ENCODE measurements around the gene SOCS3. TPM values are rescaled to one million over a fixed set of nuclear protein-coding genes. Genes with fewer than 3 reads are reported as not detected.
A peak's percentile ranks its signal among the peaks of the same experiment; 100 is the strongest.

The SOCS3 gene
- polyA plus RNA-seq, 6 donors from 2014 or later, result 4.7 to 29.1 (median 15.2) TPM

DNA sequence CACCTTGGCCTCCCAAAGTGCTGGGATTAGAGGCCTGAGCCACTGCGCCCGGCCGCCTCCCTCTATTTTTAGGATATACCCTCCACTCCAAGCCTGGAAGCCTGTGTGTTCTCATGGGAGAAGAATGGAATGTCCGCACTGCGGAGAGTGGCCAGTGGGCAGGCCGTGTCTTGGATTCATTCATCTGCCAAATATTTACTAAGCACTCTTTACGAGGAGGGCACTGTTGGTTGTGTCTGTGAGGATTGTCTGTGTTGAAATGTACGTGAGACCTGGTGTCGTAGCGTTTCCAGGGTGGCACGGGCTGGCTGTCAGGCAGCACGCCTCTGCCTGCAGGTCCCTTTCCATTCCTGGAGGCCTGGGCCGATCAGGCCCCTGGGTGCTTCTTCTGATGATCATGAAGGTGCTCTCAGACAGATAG, 37.8 kb upstream of the SOCS3 start:
- Mint-ChIP-seq H3K36me3 (peaks cover 1 to 41% of the 10 kb centered on the region in 2 donors), H3K9me3 (no peaks in the 10 kb centered on the region), H3K27me3 (no peaks in the 10 kb centered on the region), H3K4me1 (peaks cover 8 to 13% (median 13%) of the 10 kb centered on the region in 3 donors), H3K27ac (no peak overlapping the region), H3K4me3 (no peak overlapping the region)
- no peak for ATAC-seq (ENCODE audit: low read depth in 2 of 2)
- DNase-seq, result no peak

DNA sequence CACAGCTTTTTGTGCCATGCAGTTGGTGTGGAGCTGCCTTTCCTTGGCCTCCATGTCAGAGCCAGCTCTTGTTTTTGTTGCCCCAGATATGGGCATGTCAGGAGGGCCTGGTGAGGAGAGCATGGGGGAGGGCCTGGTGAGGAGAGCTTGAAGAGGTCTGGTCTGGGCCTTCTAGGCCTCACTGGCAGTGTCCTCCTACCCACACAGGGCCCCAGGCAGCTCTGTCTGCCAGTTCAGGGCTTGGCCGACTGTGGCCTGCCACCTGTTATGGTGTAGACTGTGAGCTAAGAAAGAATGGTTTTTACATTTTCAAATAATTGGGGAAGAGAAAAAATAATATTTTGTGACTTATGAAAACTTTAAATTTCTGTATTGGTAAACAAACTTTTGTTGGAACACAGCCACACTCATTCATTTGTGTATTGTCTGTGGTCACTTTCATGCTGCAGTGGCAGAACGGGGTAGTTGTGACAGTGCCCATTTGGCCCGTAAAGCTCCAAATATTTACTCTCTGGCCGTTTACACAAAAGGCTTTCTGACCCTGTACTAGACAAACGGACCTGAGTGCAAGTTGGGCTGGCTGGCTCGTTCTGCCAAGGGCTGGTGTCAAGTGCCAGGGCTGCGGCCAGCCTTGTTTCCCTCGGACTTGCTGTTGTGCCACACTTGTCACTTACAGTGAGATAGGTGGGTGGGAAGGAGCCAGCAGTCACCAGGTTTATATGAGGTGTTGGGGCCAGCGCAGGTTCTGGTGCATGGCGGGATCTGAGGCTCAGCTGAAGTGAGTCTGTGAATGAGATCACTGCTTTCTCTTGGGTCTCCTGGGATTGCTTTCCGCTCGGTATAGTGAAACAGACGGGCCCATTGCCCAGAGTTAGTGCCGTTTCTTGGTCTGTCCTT, 36.8 kb upstream of the SOCS3 start:
- no peak for ATAC-seq (ENCODE audit: low read depth in 2 of 2)
- no peak for DNase-seq
- H3K36me3 Mint-ChIP-seq, result peaks cover 0 to 31% of the 10 kb centered on the region in 2 donors
- H3K27me3 Mint-ChIP-seq, result no peaks in the 10 kb centered on the region
- peaks cover 10 to 16% (median 13%) of the 10 kb centered on the region in 3 donors for H3K4me1 Mint-ChIP-seq
- H3K9me3 Mint-ChIP-seq, result no peaks in the 10 kb centered on the region
- H3K4me3 Mint-ChIP-seq, result no peak overlapping the region
- no peak overlapping the region for H3K27ac Mint-ChIP-seq

DNA sequence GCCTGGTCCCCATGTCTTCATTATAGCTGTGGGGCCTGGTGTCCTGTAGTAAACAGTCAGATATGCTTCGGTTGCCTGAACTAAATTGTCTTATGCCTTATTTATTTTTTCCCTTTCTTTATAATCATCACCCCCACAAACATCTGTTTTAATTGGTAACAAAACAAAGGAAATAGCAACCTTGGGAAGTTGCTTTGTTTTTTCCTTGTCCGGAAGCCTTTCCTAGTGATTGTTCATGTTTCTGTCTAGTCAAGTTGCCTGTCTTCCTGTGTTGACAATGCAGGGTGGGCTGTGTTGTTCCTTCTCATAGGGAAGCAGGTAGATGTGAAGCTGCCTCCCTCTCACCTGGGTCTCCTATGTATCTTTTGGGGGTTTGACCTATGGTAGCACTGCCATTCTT, 35.3 kb upstream of the SOCS3 start:
- Mint-ChIP-seq H3K4me1 (peaks cover 6 to 30% (median 18%) of the 10 kb centered on the region in 3 donors), H3K36me3 (peaks cover 0 to 20% of the 10 kb centered on the region in 2 donors), H3K4me3 (peak overlapping the region in 1 of 8 donors; percentile 59), H3K9me3 (no peaks in the 10 kb centered on the region), H3K27me3 (no peaks in the 10 kb centered on the region), H3K27ac (peak overlapping the region in 3 of 6 donors; percentile 43 to 47 (median 44))
- no peak for DNase-seq
- ATAC-seq (ENCODE audit: low read depth in 2 of 2), result no peak

DNA sequence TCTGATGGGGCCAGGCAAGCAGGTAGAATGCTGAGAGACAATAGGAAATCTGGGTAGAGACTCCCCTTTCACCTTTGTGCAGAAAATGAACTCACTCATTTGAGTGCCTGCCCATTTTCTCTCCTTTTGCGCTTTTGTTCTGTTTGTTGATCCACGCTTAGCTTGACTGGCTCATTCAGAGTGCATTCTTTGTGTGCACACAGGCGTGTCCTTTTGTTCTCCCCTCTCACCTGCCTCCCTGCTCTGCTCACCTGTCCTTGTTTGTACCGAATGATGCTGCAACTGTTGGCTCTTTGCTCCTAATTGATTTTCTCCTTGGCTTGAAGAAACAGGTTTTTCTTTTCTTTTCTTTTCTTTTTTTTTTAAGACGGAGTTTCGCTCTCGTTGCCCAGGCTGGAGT, 34.3 kb upstream of the SOCS3 start:
- H3K36me3 Mint-ChIP-seq, result peaks cover 0 to 20% of the 10 kb centered on the region in 2 donors

DNA sequence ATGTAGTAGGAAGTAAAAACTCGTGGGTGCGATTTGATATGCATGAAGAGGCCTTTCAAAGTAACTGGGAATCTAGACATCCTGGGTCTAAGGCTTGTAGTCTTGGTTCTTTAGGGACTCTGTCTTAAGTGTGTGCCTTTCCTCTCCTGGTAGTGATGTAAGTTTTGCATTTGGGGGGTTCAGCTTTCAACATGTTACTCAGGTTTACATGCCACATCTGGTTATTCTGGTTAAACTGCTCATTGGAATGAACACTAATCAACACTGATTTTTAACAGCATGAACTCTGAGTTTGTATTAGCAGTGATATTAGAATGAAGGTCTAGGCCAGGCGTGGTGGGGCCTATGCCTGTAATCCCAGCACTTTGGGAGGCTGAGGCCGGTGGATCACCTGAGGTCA, 33.7 kb upstream of the SOCS3 start:
- no peak overlapping the region for H3K27ac Mint-ChIP-seq
- peaks cover 8 to 40% (median 33%) of the 10 kb centered on the region in 3 donors for H3K4me1 Mint-ChIP-seq
- DNase-seq (no peak), ATAC-seq (ENCODE audit: low read depth in 2 of 2) (no peak)
- no peak overlapping the region for H3K4me3 Mint-ChIP-seq
- peaks cover 0 to 15% of the 10 kb centered on the region in 2 donors for H3K36me3 Mint-ChIP-seq
- H3K9me3 Mint-ChIP-seq, result no peaks in the 10 kb centered on the region
- no peaks in the 10 kb centered on the region for H3K27me3 Mint-ChIP-seq

More for the DNA sequence above, 34.3 kb upstream of the SOCS3 start:
- no peak for DNase-seq
- H3K9me3 Mint-ChIP-seq, result no peaks in the 10 kb centered on the region
- H3K4me3 Mint-ChIP-seq, result no peak overlapping the region
- no peak for ATAC-seq (ENCODE audit: low read depth in 2 of 2)
- peaks cover 6 to 34% (median 27%) of the 10 kb centered on the region in 3 donors for H3K4me1 Mint-ChIP-seq
- peak overlapping the region in 1 of 6 donors; percentile 70 for H3K27ac Mint-ChIP-seq
- no peaks in the 10 kb centered on the region for H3K27me3 Mint-ChIP-seq

DNA sequence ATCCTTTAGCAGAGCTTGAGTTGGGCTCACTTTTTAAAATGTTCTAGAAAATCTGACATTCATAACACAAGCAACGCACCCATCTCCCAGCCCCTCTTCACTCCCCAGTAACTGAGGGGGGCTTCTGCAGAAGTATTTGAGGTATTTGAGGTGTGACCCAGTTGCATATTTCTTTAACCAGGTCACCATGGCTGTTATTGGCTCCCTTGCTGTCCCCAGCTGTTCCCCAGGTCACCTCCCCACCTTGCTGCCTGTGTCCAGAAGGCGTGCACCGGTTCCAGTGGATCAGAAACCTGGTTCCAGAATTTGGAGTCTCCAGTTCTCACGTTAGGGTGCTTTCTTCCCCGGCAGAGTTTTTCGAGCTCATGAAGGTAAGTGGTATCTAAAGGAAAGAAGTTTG, 32.4 kb upstream of the SOCS3 start:
- Mint-ChIP-seq H3K27ac (peak overlapping the region in 2 of 6 donors; percentile 54 to 59), H3K4me3 (peak overlapping the region in 1 of 8 donors; percentile 53), H3K9me3 (no peaks in the 10 kb centered on the region), H3K36me3 (peaks cover 0 to 7% of the 10 kb centered on the region in 2 donors), H3K4me1 (peaks cover 16 to 50% (median 44%) of the 10 kb centered on the region in 3 donors), H3K27me3 (no peaks in the 10 kb centered on the region)
- DNase-seq (no peak), ATAC-seq (ENCODE audit: low read depth in 2 of 2) (no peak)

DNA sequence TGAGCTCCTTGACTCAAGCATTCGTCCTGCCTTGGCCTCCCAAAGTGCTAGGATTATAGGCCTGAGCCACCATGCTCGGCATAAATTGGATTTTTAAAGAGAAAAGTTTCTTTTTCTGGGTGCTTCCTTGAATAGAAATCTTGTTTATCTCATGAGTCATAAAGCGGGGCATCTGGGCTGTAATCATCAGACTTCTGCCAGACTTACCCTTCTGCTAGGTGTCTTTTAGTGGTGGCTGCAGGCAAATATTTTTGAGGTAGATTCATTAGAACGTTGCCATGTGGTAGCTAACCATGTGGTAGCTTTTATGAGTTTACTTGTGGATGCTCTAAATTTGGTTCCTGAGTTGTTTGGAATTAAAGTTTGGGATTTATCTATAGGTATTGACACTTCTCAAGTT, 32.0 kb upstream of the SOCS3 start:
- peaks cover 17 to 54% (median 46%) of the 10 kb centered on the region in 3 donors for H3K4me1 Mint-ChIP-seq

DNA sequence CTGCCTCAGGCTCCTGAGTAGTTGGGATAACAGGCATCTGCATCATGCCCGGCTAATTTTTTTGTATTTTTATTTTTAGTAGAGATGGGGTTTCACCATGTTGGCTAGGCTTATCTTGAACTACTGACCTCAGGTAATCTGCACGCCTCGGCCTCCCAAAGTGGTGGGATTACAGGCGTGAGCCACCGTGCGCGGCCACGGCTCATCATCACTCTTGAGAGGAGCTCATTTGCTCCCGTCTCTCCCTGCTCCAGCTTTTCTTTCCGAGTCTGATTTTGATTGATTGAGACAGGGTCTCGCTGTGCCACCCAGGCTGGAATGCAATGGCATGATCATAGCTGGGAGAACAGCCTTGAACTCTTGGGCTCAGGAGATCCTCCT, 31.2 kb upstream of the SOCS3 start:
- Mint-ChIP-seq H3K27ac (no peak overlapping the region), H3K4me3 (no peak overlapping the region), H3K4me1 (peaks cover 25 to 62% (median 54%) of the 10 kb centered on the region in 3 donors), H3K9me3 (no peaks in the 10 kb centered on the region), H3K36me3 (peaks cover 0 to 7% of the 10 kb centered on the region in 2 donors), H3K27me3 (no peaks in the 10 kb centered on the region)
- ATAC-seq (ENCODE audit: low read depth in 2 of 2), result no peak
- DNase-seq, result no peak

More for the DNA sequence above, 32.0 kb upstream of the SOCS3 start:
- Mint-ChIP-seq H3K27ac (peak overlapping the region in 2 of 6 donors; percentile 59 to 76), H3K27me3 (no peaks in the 10 kb centered on the region), H3K36me3 (peaks cover 0 to 7% of the 10 kb centered on the region in 2 donors), H3K4me3 (no peak overlapping the region), H3K9me3 (no peaks in the 10 kb centered on the region)
- DNase-seq (no peak), ATAC-seq (ENCODE audit: low read depth in 2 of 2) (no peak)

DNA sequence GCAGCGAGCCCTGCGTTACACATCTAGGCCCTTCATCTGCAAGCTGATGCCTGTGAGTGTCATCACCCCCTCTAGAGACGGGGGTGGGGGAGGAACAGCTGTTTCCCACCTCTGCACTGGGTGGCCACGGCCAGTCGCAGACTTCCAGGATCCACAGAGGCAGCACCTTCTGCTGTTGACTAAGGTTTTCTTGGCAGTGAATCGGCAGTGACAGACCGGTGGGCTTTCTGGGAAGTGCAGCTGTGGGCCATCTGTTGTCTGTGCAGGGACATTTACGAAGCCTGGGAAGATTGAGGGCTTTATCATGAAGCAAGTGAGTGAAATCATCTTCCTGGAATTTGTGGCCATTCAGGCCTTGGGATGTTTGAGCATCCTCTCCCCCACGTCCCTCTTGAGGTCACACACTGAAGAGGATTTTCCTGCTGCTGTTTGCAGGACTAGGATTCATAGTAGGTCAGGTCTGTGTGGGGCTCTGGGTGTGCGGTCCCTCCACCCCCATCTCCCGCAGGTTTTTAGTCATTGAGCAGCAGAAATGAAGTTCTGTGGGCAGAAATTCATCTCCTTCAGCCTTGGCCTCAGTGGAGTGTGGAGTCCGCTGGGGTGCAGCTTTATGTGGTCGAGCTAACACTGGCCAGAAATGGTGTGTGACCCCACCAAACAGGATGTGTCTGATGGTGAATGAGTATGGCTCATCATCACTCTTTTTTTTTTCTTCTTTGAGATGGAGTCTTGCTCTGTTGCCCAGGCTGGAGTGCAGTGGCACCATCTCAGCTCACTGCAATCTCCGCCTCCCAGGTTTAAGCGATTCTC, 30.6 kb upstream of the SOCS3 start:
- Mint-ChIP-seq H3K4me3 (peak overlapping the region in 1 of 8 donors; percentile 64), H3K36me3 (peaks cover 0 to 7% of the 10 kb centered on the region in 2 donors), H3K27ac (peak overlapping the region in 3 of 6 donors; percentile 66 to 81 (median 67)), H3K4me1 (peaks cover 31 to 68% (median 59%) of the 10 kb centered on the region in 3 donors), H3K27me3 (no peaks in the 10 kb centered on the region), H3K9me3 (no peaks in the 10 kb centered on the region)
- DNase-seq (no peak), ATAC-seq (ENCODE audit: low read depth in 2 of 2) (no peak)

DNA sequence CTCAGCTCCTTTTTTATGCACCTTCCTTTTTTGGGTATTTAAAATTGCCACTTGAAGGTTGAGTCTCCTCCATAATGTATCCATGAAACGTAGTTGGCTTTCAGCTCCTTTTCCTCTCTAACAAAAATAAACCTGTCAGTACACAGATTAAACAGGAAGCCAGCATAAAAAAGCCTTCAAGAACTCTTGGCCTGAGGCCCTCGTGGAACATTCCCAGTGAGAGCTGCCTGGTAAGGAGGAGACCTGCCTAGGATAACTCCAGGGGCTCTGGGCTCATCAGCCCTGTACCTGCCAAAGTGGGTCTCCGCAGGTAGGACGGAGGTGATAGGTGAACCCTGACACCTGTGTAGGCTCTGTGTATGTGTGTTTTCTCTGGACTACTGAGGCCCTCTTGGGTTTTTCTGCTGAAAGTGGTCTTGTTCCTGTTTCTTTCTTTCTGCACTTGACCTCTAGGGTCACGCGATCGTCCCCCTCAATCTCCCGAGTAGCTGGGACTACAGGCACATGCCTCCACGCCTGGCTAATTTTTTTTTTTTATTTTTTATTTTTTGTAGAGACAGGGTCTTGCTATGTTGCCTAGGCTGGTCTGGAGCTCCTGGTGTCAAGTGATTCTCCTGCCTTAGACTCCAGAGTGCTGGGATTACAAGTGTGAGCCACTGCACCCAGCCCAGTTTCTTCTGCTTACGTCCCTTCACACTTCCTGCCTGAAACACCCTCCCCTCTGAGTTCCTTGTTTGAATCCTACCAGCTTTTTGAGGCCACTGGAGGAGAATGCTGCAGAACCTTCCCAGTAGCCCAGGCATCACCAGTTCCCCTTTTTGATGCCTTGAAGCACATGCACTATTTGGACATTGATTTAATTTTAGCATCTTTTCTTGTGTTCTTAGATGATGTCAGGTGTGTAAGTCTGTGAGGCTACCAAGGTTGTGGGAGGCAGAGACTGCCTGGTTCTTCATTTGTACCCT, 28.4 kb upstream of the SOCS3 start:
- ATAC-seq (ENCODE audit: low read depth in 2 of 2) (peak; percentile 84 to 85), DNase-seq (peak; percentile 53)
- Mint-ChIP-seq H3K4me3 (peak overlapping the region; percentile 10 to 80 (median 58)), H3K36me3 (no peaks in the 10 kb centered on the region), H3K27ac (peak overlapping the region; percentile 73 to 94 (median 90)), H3K4me1 (peaks cover 40 to 83% (median 71%) of the 10 kb centered on the region in 3 donors), H3K9me3 (no peaks in the 10 kb centered on the region), H3K27me3 (no peaks in the 10 kb centered on the region)

DNA sequence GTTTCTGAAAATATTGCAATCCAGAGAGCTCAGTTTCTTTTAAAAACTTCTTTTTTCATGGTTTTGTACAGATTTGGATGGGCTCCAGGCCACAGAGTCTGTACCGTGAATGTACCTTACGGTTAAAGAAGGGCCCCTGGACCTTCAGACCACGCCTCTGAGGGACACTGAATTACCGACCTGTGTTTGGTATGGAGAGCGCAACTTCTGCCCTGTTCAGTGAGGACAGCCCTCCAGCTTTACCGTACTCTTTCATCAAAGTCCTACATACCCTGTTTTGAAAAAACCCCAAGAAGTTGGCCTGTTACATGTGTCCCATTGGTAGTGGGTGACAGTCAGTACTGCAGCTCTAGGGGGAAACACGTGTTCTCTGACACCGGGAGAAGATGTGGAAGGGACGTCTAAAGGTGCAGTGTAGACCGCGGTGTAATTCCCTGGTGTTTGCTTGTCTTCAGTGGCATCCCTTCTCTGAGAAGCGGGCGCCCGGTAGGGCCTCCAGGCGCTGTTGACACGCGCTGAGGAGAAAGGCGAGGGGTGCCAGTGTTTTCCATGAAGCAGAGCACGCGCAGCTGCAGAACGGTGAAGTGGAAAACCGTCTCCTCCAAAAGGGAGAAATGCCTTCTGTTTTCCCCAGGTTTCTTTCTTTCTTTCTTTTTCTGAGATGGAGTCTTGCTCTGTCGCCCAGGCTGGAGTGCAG, 24.8 kb upstream of the SOCS3 start:
- peak overlapping the region; percentile 38 to 82 (median 59) for H3K4me3 Mint-ChIP-seq
- H3K4me1 Mint-ChIP-seq, result peaks cover 58 to 90% (median 90%) of the 10 kb centered on the region in 3 donors
- ATAC-seq (ENCODE audit: low read depth in 2 of 2) (no peak), DNase-seq (no peak)
- H3K9me3 Mint-ChIP-seq, result no peaks in the 10 kb centered on the region
- no peaks in the 10 kb centered on the region for H3K36me3 Mint-ChIP-seq
- no peaks in the 10 kb centered on the region for H3K27me3 Mint-ChIP-seq
- H3K27ac Mint-ChIP-seq, result peak overlapping the region in 5 of 6 donors; percentile 64 to 95 (median 79)
